Natural killer cell (primary cell): ENCODE measurements around the gene FTCD. TPM values are rescaled to one million over a fixed set of nuclear protein-coding genes. Genes with fewer than 3 reads are reported as not detected.
A peak's percentile ranks its signal among the peaks of the same experiment; 100 is the strongest.
"Not testable (repeated sequence)": the region's sequence is repeated elsewhere in the genome, so short reads cannot be mapped to it uniquely, and the experiment has no call there.

ENCODE experiments used
- ATAC-seq, 3 donors: fragments of 150-1000 bp in 2 of 3; fragments of 200-7000 bp in 1 of 3; cut with Tn5 transposase; 1 replicate in 1 of 3; 2 replicates in 2 of 3; pipeline ENCODE4 v1.10.0; 2021; ENCODE audit warnings: mild to moderate bottlenecking in 2 of 3, moderate library complexity in 2 of 3
- DNase-seq, 2 donors: peaks; one replicate each; pipeline versions ENCODE4 v3.0.0 to v3.0.0-alpha.2; 2013 to 2021; ENCODE audit warnings: mixed read lengths in 1 of 2
- H3K27ac ChIP-seq: one replicate; pipeline ENCODE4 v1.5.1; 2013; ENCODE audit warnings: mild to moderate bottlenecking, low read length
- H3K27me3 ChIP-seq: one replicate; pipeline ENCODE4 v1.6.1; 2013; ENCODE audit warnings: low read length; ENCODE audit not compliant: control insufficient read depth, insufficient read depth
- H3K36me3 ChIP-seq: one replicate; pipeline ENCODE4 v1.6.1; 2013; ENCODE audit warnings: low read length; ENCODE audit not compliant: control insufficient read depth, insufficient read depth
- H3K4me1 ChIP-seq: one replicate; pipeline ENCODE4 v1.6.1; 2013; ENCODE audit warnings: low read length; ENCODE audit not compliant: control insufficient read depth, insufficient read depth
- H3K4me3 ChIP-seq: one replicate; pipeline ENCODE4 v1.5.1; 2013; ENCODE audit warnings: low read length
- H3K9me3 ChIP-seq: one replicate; pipeline ENCODE4 v1.6.1; 2013; ENCODE audit warnings: low read length; ENCODE audit not compliant: control insufficient read depth, insufficient read depth
- H3K27ac Mint-ChIP-seq, 2 donors: one replicate each; pipeline ENCODE4 v1.8.0; 2022; ENCODE audit warnings: mild to moderate bottlenecking in 2 of 2, mixed read lengths in 2 of 2, moderate library complexity in 1 of 2
- H3K27me3 Mint-ChIP-seq, 2 donors: one replicate each; pipeline ENCODE4 v1.8.0; 2022; ENCODE audit warnings: low read depth in 2 of 2, mixed read lengths in 2 of 2
- H3K36me3 Mint-ChIP-seq: one replicate; pipeline ENCODE4 v1.8.0; 2022; ENCODE audit warnings: mixed read lengths
- H3K4me1 Mint-ChIP-seq, 2 donors: one replicate each; pipeline ENCODE4 v1.8.0; 2022; ENCODE audit warnings: mixed read lengths in 2 of 2
- H3K4me3 Mint-ChIP-seq: one replicate; pipeline ENCODE4 v1.8.0; 2022; ENCODE audit warnings: mild to moderate bottlenecking, moderate library complexity, mixed read lengths
- H3K9me3 Mint-ChIP-seq, 2 donors: one replicate each; pipeline ENCODE4 v1.8.0; 2022; ENCODE audit warnings: mixed read lengths in 2 of 2
- CTCF ChIP-seq: fragments of 200-600 bp; IDR thresholded peaks from one replicate; pipeline ENCODE4 v1.8.0; 2022; ENCODE audit warnings: antibody characterized with exemption
- WGBS: methylation state at CpG from one replicate; pipeline ENCODE4 v1.1.7; 2013; ENCODE audit warnings: missing lambda C conversion rate; ENCODE audit not compliant: insufficient coverage; 5-methylcytosine and 5-hydroxymethylcytosine counted together
- intact Hi-C: fragments of 100-400 bp; cut with micrococcal nuclease; formaldehyde crosslinking; loops from one replicate; pipeline ENCODE4 v1.14.2; 2022
- total RNA-seq, 4 donors: library from RNA; stranded (reverse); fragments of 120-200 nt in 1 of 4; gene quantifications; one replicate each; pipeline versions ENCODE4 v1.2.3 to v1.2.4, GENCODE V29; 2013 to 2022

FTCD gene
- total RNA-seq, 3 donors from 2014 or later (not counting 1 experiment from before 2014, with no cell fraction given) = 0.34 TPM; not detected in 2

GRCh38 chr21:46148106-46148505, 7.3 kb downstream of the FTCD start:
- Histone ChIP-seq H3K4me3 (no peak overlapping the region), H3K27ac (no peak overlapping the region), H3K36me3 (no peaks in the 10 kb centered on the region), H3K4me1 (peaks cover 7% of the 10 kb centered on the region), H3K27me3 (no peaks in the 10 kb centered on the region), H3K9me3 (no peaks in the 10 kb centered on the region)
- 92% methylated on average over 11 of the region's 11 CpGs for WGBS
- Mint-ChIP-seq H3K36me3 (no peaks in the 10 kb centered on the region), H3K27me3 (no peaks in the 10 kb centered on the region), H3K9me3 (no peaks in the 10 kb centered on the region), H3K4me3 (no peak overlapping the region), H3K27ac (no peak overlapping the region), H3K4me1 (peaks cover 8 to 12% of the 10 kb centered on the region in 2 donors)
- DNase-seq = no peak
- intact Hi-C loops = no loop called here
- TF ChIP-seq CTCF = no peak
- ATAC-seq = no peak

GRCh38 chr21:46147429-46147828, 8.0 kb downstream of the FTCD start:
- peaks cover 8 to 12% of the 10 kb centered on the region in 2 donors for H3K4me1 Mint-ChIP-seq
- H3K9me3 ChIP-seq, H3K27ac ChIP-seq, H3K36me3 ChIP-seq, intact Hi-C loops, H3K36me3 Mint-ChIP-seq, H3K27me3 ChIP-seq, H3K4me1 ChIP-seq, H3K27me3 Mint-ChIP-seq, H3K9me3 Mint-ChIP-seq, H3K4me3 Mint-ChIP-seq, H3K27ac Mint-ChIP-seq, H3K4me3 ChIP-seq, ATAC-seq: not testable (repeated sequence)
- DNase-seq = peak in 1 of 2 donors; percentile 61
- 67% methylated on average over 12 of the region's 12 CpGs for WGBS

- no peaks in the 10 kb centered on the region for H3K36me3 ChIP-seq
- H3K4me1 ChIP-seq = peaks cover 4% of the 10 kb centered on the region
- peak overlapping the region in 1 of 2 donors; percentile 76 for H3K27ac Mint-ChIP-seq
- no peak for TF ChIP-seq CTCF
- intact Hi-C loops = no loop called here
- no peak overlapping the region for H3K27ac ChIP-seq
- peaks cover 8 to 12% of the 10 kb centered on the region in 2 donors for H3K4me1 Mint-ChIP-seq
- no peaks in the 10 kb centered on the region for H3K27me3 ChIP-seq
- WGBS = 86% methylated on average over 14 of the region's 14 CpGs
- H3K4me3 ChIP-seq = no peak overlapping the region
- H3K4me3 Mint-ChIP-seq = no peak overlapping the region
- H3K27me3 Mint-ChIP-seq = no peaks in the 10 kb centered on the region
- no peaks in the 10 kb centered on the region for H3K36me3 Mint-ChIP-seq
- DNase-seq (no peak), ATAC-seq (no peak)
- H3K9me3 Mint-ChIP-seq = no peaks in the 10 kb centered on the region
- H3K9me3 ChIP-seq = no peaks in the 10 kb centered on the region
These were observed 8.5 kb downstream of the FTCD start for GRCh38 chr21:46146856-46147255.

- Histone ChIP-seq H3K9me3 (no peaks in the 10 kb centered on the region), H3K4me3 (no peak overlapping the region), H3K27me3 (no peaks in the 10 kb centered on the region), H3K4me1 (peaks cover 4% of the 10 kb centered on the region), H3K27ac (no peak overlapping the region), H3K36me3 (no peaks in the 10 kb centered on the region)
- intact Hi-C loops = loop anchor here (2.0 kb wide), 1 partner anchor 173 kb away; no protein-coding TSS in a partner anchor
- no peak for ATAC-seq
- Mint-ChIP-seq H3K9me3 (no peaks in the 10 kb centered on the region), H3K27me3 (no peaks in the 10 kb centered on the region), H3K27ac (peak overlapping the region in 1 of 2 donors; percentile 76), H3K36me3 (no peaks in the 10 kb centered on the region), H3K4me3 (no peak overlapping the region), H3K4me1 (peaks cover 8 to 12% of the 10 kb centered on the region in 2 donors)
- TF ChIP-seq CTCF = no peak
- no peak for DNase-seq
- 89% methylated on average over 60 of the region's 60 CpGs for WGBS
These were observed 9.3 kb downstream of the FTCD start for GRCh38 chr21:46145840-46146691.
